GDM1 (cell line): ENCODE data around the gene LHPP.

Source experiments
- DNase-seq: peaks from one replicate; lab custom pipeline; 2025; lab: John Stamatoyannopoulos, UW

The LHPP gene

GRCh38 chr10:124470544-124471434 lies 9.2 kb downstream of the LHPP start:
- DNase-seq, result no peak

DNA sequence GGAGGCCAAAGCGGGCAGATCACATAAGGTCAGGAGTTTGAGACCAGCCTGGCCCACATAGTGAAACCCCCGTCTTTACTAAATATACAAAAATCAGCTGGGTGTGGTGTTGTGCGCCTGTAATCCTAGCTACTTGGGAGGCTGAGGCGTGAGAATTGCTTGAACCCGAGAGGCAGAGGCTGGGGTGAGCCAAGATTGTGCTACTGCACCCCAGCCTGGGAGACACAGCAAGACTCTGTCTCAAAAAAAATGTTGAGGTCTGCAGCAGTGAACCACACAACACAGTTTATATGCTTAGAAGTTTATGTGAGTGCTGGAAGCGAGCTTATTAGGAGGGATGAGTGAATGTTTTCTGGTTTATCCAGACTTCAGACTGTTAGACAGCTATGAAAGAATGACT lies 10.4 kb downstream of the LHPP start:
- no peak for DNase-seq

GRCh38 chr10:124473070-124473469 lies 11.4 kb downstream of the LHPP start:
- DNase-seq, result no peak

DNA sequence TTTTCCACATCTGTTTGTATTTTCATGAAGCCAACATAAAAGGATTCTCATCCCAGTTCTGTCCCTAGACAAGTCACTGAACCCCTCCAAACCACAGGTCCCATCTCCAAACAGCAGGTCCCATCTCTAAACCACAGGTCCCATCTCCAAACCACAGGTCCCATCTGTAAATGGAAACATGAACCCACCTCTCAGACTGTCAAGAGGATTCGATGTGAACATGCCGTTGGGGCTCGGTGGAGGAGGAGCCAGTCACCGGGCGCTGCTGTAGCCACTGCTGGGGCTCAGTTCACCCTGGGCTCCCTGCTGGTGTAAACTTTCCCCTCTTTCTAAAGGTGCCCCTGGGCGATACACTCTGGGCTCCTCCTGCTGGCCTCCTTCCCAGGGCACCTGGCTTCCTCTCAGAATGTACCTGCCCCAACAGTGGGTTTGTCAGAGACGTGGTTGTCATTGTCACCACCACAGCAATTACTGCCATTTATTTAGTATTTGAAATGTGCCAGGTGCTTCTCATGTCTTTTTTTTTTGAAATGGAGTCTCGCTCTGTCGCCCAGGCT lies 13.0 kb downstream of the LHPP start:
- DNase-seq, result no peak

DNA sequence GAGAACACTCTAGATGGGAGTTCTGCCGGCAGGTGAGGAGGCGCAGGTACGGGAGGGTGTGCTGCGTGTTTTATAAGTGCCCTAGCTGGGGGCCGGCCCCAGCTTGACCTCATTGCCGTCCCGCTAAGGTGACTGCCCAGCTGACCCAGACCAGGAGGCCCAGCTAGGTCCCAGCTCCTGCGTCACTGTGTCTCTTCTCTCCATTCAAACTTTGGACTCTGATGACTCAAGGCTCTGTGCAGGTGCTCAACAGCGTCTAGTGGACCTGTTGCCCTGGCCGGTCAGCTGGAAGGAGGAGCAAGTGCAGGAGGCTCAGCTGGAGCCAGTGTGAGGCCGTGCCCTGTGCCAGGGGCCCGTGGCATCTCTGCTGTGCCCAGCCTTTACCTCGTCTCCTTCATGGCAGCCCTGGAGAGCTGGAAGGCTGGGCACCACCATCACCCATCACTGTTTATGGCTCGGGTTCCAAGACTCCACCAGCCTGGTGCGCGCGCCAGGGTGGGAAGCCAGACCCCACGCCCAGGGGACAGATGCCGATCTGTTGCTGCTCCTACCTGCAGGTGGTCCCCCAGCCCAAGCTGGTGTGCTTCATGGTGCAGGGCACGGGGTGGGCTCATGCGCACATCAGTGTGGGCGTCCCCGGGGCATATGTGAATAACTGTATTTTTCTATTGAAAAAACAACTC lies 14.6 kb downstream of the LHPP start:
- no peak for DNase-seq

GRCh38 chr10:124477614-124478363 lies 16.2 kb downstream of the LHPP start:
- DNase-seq, result no peak

GRCh38 chr10:124478515-124478914 lies 16.9 kb downstream of the LHPP start:
- DNase-seq, result no peak

- DNase-seq, result no peak
These were observed 19.2 kb downstream of the LHPP start for GRCh38 chr10:124480860-124481259.

GRCh38 chr10:124481717-124482116 lies 20.1 kb downstream of the LHPP start:
- DNase-seq, result no peak

GRCh38 chr10:124482236-124482800 lies 20.7 kb downstream of the LHPP start:
- no peak for DNase-seq

GRCh38 chr10:124482876-124483275 lies 21.3 kb downstream of the LHPP start:
- no peak for DNase-seq

DNA sequence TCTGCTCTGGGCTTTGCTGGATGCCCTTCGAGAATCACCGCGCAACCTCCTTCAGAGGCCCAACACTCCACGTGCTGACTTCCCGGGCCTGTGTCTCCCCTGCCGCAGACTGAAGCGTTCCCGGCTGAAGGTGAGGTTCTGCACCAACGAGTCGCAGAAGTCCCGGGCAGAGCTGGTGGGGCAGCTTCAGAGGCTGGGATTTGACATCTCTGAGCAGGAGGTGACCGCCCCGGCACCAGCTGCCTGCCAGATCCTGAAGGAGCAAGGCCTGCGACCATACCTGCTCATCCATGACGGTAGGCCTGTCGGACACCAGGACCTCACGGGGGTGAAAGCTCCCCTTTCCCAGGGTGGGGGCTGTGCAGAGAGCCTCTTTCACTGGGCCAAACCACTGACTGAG lies 22.4 kb downstream of the LHPP start:
- no peak for DNase-seq

GRCh38 chr10:124484661-124485060 lies 23.0 kb downstream of the LHPP start:
- DNase-seq, result no peak

DNA sequence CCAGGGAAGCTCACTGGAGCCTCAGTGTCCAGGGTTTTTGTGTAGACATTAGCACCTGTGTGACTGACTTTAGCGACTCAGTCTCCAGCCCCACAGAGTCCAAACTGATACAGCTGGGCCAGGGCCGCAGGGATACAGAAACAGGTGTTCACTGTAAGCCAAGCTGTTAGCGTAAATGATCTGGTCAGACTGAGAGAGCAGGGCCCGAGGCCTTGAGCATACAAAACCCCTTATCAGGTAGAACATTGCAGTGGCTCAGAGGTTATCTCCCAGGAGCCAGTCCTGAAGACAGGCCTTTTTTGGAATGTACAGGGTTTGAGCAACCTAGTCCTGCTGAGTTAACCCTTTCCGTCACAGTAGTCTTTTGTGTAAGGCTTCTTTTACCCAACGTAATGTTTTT lies 25.0 kb downstream of the LHPP start:
- DNase-seq, result no peak

DNA sequence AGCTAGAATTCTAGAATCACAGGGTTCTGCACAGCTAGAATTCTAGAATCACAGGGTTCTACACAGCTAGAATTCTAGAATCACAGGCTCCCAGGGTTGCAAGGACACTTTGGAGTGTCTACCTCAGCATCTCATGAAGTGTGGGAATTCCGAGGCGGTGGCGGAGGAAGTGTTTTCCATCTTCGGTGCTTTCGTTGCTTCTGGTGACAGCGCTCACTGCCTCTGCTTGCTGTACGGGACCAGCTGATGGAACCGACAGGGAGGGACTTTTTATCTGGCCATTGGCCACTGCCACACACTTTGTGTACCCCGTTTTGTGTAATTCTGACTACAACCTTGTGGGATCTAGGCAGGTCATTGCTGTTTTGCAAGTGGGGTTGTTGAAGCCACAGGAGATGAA lies 29.5 kb downstream of the LHPP start:
- no peak for DNase-seq

DNA sequence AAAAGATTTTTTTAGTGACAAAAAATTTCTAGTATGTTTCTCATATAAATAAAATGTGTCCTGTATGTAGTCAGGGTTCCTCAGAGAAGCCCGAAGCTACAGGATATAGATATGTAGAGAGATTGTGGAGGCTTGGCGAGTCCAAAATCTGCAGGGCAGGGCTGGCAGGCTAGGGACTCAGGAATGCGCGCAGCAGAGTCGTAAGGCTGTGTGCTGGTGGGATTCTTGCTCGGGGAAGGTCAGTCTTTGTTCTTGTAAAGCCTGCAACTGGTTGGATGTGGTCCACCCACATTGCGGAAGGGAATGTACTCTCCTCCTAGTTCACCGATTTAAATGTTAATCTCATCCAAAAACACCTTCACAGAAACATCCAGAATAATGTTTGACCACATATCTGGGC lies 30.6 kb downstream of the LHPP start:
- DNase-seq, result no peak

DNA sequence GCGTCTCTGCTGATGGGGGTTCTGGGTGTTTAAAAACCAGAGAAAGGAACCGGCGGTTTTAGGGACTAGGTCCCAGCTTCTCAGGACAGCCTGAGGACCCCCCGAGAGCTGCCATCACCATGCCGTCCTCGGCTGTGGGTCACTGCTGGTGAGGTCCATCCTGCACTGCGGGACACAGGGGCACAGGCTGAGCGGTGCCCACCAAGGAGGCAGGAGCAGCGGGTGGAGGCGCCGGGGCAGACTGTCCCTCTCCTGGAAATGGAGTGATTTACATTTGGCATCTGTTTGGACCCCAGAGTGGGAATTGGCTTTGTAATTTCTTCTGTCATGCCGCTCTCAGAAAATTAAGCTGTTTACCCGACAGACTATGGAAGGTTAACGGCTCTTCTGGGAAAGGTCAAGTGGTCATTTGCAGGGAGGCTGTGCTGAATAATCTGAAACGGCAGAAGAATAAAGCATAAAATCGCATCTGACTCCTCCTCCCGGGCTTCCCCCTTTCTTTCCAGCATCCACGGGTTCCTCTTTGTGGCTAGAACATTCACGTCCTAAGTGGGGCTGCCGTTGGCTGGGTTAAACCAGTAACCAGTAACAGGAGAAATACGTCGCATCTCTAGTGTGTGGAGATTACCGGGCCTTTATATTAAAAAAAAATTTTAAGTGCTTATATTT lies 31.7 kb downstream of the LHPP start:
- no peak for DNase-seq

- no peak for DNase-seq
These were observed 32.6 kb downstream of the LHPP start for GRCh38 chr10:124494046-124494807.

DNA sequence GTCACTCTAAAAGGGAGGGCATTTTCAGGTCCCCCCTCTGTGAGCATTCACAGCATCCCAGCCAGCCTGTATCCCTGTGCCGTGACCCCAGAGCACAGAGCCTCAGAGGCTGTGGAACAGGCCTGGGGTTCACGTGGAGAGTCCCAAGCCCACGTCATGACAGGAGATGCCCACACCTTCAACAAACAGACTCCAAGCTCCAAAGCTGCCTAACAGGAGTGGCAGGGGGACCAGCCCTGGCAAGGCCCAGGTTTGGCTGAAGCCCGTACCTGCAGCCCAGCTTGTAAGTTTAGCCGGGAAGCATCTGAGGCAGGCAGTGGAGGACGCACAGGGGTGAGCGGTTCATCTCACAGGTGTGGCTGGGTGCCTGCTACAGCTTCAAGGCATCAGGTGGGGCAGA lies 33.5 kb downstream of the LHPP start:
- DNase-seq, result no peak

GRCh38 chr10:124495725-124496124 lies 34.1 kb downstream of the LHPP start:
- DNase-seq, result no peak

DNA sequence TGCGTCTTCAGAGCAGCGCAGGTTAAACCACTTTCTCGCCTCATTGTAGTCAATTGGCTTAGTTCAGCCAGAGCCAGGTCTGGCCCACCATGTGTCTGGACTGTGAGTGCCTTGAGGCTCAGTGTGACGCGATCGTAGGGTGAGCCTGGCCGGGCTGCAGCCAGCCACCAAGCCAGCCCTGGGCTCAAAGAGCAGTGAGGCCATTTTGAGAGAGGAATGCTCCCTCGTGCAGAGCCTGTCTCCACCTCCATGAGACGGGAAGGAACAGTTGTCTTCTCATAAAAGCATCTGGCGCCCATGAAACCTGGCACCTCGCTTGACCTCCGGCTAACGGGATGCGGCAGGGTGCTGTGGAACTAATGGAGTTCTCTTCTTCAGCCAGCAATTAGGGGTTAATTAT lies 34.5 kb downstream of the LHPP start:
- no peak for DNase-seq
